SJSA1 (cell line): Measurements from ENCODE around the gene SORBS1. TPM values are rescaled to one million over a fixed set of nuclear protein-coding genes. Genes with fewer than 3 reads are reported as not detected.

Experiments used
- DNase-seq, 2 experiments: peaks; one replicate each; pipeline ENCODE4 v3.0.0-alpha.2; 2015 to 2020; ENCODE audit warnings: low spot score in 2 of 2, low read depth in 1 of 2
- H3K27ac ChIP-seq: fragments of 250-450 bp; sonication (Bioruptor Pico); 2 replicates; pipeline ENCODE4 v1.5.1; 2020; ENCODE audit warnings: mild to moderate bottlenecking, moderate library complexity
- H3K27me3 ChIP-seq: fragments of 250-450 bp; sonication (Bioruptor Pico); replicated peaks from 2 replicates; pipeline ENCODE4 v1.5.1; 2020; ENCODE audit warnings: mild to moderate bottlenecking, moderate library complexity
- H3K36me3 ChIP-seq: fragments of 250-450 bp; sonication (Bioruptor Pico); 2 replicates; pipeline ENCODE4 v1.5.1; 2020; ENCODE audit warnings: mild to moderate bottlenecking
- H3K4me1 ChIP-seq: fragments of 250-450 bp; sonication (Bioruptor Pico); replicated peaks from 2 replicates; pipeline ENCODE4 v1.6.1; 2021; ENCODE audit warnings: mild to moderate bottlenecking
- H3K4me3 ChIP-seq: fragments of 250-450 bp; sonication (Bioruptor Pico); 2 replicates; pipeline ENCODE4 v1.5.1; 2020; ENCODE audit warnings: mild to moderate bottlenecking
- H3K9me3 ChIP-seq: fragments of 250-450 bp; sonication (Bioruptor Pico); replicated peaks from 2 replicates; pipeline ENCODE4 v1.5.1; 2020; ENCODE audit warnings: mild to moderate bottlenecking
- total RNA-seq: library from RNA; depleted of rRNA; stranded (reverse); fragments of >200 nt; shearing (Covaris generic); gene quantifications from 2 replicates; pipeline ENCODE4 v1.2.3, GENCODE V29; 2014

SORBS1 gene
- total RNA-seq, 1 experiment from 2014 or later: 2.9 TPM

DNA sequence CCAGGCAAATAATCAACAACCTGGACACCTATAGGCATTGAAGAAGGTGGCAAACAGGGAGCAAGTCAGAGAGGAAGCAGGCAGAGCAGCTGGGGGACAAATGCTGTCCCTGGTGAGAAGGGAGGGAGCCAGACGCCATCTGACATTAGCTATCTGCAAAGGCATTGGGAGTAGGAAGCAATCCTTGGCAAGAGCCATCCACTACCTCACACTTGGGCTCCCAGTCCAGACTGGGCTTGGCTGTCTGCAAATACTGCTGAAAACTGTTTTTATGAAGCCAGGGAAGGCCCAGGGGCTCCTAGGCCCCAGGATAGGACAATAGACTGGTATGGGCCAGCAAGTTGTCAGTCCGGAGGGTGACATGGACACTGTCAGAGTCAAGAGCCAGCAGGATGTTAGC lies 132.5 kb downstream of the SORBS1 start:
- Histone ChIP-seq H3K9me3 (no peaks in the 10 kb centered on the region), H3K4me1 (no peaks in the 10 kb centered on the region), H3K27me3 (0 out of 2 replicates have a peak, but pooled peaks cover 2% of the 10 kb centered on the region), H3K36me3 (no peaks in the 10 kb centered on the region), H3K4me3 (no peak overlapping the region), H3K27ac (no peak overlapping the region)
- DNase-seq: no peak

DNA sequence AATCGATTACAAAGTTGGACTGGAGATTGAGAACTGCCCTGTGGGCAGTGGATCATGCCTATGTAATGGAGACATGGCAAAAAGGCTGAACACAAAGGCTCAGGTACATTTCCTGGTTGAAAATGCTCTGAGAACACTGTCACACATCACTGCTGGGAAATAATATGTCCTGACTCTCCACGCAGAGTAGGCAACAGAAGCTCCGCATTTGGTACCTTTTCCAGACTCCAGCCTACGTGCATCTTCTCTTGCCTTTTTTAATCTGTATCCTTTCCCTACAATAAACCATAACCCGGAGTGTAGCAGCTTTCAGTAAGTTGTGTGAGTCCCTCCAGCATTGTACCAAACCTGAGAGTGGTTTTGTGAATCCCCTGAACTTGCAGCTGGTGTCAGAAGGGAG lies 134.7 kb downstream of the SORBS1 start:
- no peak for DNase-seq
- no peaks in the 10 kb centered on the region for H3K4me1 ChIP-seq
- H3K27me3 ChIP-seq: peaks cover 2% of the 10 kb centered on the region
- no peaks in the 10 kb centered on the region for H3K9me3 ChIP-seq
- H3K36me3 ChIP-seq: no peaks in the 10 kb centered on the region
- H3K27ac ChIP-seq: no peak overlapping the region
- no peak overlapping the region for H3K4me3 ChIP-seq

DNA sequence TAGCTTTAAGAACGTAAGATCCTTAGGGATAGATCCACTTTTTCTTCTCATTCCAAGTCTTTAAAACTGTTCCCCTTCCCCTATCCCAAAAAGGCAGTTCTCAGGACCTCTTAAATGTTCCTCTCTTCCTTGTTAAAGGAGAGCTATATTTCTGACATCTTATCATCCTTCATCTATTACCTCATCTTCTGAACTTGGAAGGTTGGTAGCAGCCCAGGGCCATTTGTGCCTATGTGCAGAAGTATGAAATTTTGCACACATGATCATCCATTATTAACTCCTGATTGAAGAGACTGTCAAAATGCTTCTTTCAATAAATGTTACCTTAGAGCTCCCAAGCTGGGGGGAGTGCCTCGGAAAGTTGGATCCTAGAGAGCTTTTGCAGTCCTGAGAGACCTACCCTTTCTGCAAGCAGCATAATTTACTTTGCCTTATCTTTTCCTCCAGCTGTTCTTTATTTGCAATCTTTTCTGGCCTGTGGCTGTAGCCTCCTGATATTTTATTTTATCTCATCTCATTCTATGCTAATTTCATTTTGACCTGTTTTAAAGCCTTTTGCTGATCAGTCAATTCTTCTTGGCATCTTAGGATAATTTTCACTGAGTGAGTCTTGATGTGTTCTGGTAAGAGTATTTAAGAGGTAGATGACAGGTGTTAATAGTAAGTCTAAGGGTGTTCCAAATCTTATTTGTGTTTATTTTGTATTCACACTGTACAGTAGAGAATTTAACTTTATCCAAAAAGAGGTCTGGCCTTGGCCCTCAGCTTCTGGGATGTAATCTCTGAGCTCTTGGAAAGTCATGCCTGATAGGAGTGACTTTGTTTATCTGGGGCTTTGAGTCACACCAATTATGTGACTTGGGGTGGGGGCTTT lies 135.3 kb downstream of the SORBS1 start:
- no peak overlapping the region for H3K4me3 ChIP-seq
- H3K36me3 ChIP-seq: no peaks in the 10 kb centered on the region
- H3K27me3 ChIP-seq: peaks cover 2% of the 10 kb centered on the region
- DNase-seq: no peak
- no peaks in the 10 kb centered on the region for H3K4me1 ChIP-seq
- no peak overlapping the region for H3K27ac ChIP-seq
- H3K9me3 ChIP-seq: no peaks in the 10 kb centered on the region

DNA sequence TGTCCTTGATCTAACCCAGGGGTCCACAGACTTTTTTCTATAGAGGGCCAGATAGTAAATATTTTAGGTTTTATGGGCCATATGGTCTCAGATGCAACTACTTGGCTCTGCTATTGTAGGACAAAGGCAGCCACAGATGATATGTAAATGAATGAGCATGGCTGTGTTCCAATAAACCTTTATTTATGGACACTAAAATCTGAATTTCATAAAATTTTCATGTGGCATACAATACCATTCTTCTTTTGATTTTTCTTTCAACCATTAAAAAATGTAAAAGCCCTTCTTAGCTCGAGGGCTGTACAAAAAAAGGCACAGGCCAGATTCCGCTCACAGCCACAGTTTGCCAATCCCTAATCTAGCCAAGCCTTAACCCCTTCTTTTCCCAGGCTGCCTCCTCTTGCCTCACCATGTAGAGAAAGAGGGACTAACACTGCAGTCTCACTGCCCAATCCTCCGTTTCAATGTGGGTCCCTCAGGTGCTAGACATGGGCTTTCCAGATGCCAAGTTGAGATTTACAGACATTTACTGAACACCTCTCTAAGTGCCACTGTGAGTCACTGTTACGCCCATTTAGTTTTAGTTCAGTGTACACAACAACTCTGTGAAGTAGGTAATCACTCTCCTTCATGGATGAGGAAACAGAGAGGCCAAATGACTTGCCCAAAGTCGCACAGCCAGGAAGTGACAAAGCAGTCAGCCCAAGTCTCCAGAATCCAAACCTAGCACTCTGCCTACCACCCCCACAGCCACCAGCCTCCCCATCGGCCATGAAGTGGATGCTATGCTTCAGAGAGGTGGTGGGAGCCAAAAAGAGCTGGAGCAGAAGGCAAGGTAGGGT lies 137.8 kb downstream of the SORBS1 start:
- Histone ChIP-seq H3K9me3 (no peaks in the 10 kb centered on the region), H3K36me3 (no peaks in the 10 kb centered on the region), H3K4me1 (no peaks in the 10 kb centered on the region), H3K4me3 (no peak overlapping the region), H3K27ac (no peak overlapping the region), H3K27me3 (peaks cover 2% of the 10 kb centered on the region)
- no peak for DNase-seq

DNA sequence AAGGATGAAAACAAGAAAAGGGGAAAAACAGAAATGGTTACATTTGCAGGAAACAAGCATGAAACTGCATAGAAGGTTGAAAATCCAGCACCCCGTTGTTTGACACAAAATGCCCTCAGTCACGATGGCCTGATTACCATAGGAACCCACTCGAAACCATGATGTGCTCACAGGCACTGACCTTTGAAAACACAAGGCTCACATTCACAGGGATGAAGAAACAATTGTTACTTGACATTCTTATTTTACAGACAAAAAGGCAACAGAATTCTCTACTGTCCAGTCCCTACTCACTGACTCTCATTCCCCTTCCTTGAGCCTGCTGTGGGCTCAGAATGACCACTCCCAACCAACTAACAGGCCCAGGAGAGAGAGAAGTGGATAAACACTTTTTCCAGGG lies 138.9 kb downstream of the SORBS1 start:
- no peaks in the 10 kb centered on the region for H3K4me1 ChIP-seq
- H3K4me3 ChIP-seq: no peak overlapping the region
- DNase-seq: no peak
- H3K27ac ChIP-seq: no peak overlapping the region
- no peaks in the 10 kb centered on the region; the same call in none of the 2 replicates for H3K27me3 ChIP-seq
- no peaks in the 10 kb centered on the region for H3K9me3 ChIP-seq
- H3K36me3 ChIP-seq: no peaks in the 10 kb centered on the region

DNA sequence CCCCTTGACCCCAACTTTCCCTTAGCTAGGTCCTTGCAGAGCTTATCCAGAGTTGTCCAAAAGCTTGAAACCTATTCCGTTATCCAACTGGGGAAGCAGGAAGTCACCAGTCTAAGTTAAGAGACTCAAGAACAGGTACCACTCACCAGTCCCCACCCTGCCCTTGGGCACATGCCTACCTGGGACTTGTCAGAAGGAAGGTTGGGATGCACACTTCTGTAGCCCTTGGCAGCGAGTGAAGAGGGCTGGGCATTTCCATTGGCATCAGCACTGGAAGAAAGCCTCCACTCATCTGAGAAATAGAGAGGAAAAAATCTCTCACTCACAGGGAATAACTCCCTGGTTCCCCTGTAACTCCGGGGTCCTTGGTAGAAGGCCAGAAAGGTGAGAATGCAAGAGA lies 139.4 kb downstream of the SORBS1 start:
- Histone ChIP-seq H3K27me3 (no peaks in the 10 kb centered on the region; the same call in none of the 2 replicates), H3K27ac (no peak overlapping the region), H3K4me1 (no peaks in the 10 kb centered on the region), H3K36me3 (no peaks in the 10 kb centered on the region), H3K9me3 (no peaks in the 10 kb centered on the region), H3K4me3 (no peak overlapping the region)
- DNase-seq: no peak

DNA sequence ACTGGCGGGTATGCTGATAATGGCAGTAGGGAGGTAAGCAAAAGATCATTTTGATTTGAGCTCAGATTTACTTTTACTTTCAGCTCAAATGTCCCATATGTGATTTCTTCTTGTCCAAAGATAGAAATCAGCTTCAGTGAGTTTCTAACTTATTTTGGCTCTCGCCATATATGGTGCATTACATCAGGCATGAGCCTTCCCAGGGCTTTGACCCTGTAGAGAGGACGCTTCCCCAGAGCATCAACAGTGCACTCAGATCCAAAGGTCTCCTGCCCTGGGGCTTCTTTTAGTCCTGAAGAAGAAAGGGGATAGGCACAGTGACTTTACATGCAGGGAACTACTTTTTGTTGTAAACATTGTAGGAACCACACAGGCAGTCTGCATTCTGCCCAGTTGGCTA lies 141.8 kb downstream of the SORBS1 start:
- DNase-seq: no peak
- H3K27me3 ChIP-seq: peaks cover 6% of the 10 kb centered on the region
- H3K36me3 ChIP-seq: no peaks in the 10 kb centered on the region
- no peak overlapping the region for H3K27ac ChIP-seq
- no peaks in the 10 kb centered on the region for H3K9me3 ChIP-seq
- no peak overlapping the region for H3K4me3 ChIP-seq
- no peaks in the 10 kb centered on the region for H3K4me1 ChIP-seq

DNA sequence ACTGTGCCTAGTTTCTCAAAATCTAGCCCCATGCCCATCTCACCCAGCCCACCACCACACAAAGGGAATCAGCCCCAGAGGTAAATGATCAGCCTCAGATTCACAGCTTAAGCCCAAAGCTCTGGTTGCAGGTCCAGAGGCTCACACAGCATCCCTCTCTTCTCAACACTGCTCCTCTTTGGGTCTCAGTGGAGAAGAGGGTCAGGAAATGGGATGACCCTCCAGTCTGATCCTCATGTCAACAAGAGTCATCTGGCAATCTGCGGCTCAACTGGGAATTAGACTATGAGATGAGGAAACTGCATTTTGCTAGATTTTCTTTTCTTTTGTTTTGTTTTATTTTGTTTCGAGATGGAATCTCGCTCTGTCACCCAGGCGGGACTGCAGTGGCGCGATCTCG lies 144.2 kb downstream of the SORBS1 start:
- Histone ChIP-seq H3K27ac (no peak overlapping the region), H3K9me3 (no peaks in the 10 kb centered on the region), H3K4me3 (no peak overlapping the region), H3K4me1 (no peaks in the 10 kb centered on the region), H3K36me3 (no peaks in the 10 kb centered on the region), H3K27me3 (peaks cover 6% of the 10 kb centered on the region)
- DNase-seq: no peak

DNA sequence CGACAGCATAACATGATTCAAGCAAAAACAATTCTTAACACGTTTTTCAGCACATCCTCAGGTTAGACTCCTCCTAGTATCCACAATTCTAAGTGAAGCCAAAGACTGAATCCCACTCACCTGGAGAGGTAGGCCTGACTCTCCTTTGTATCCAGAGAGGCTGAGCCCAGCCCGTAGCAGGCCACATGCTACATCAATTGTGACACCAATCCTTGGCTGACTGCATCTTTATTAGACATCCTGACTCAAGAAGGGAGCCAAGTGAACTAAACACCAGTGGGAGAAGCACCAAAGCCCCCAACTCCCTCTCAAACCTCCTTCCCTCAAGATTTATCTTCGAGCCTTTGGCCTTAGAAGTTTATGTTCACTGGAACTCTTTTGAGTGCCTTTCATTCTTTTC lies 144.9 kb downstream of the SORBS1 start:
- Histone ChIP-seq H3K27ac (no peak overlapping the region), H3K4me3 (no peak overlapping the region), H3K4me1 (no peaks in the 10 kb centered on the region), H3K36me3 (no peaks in the 10 kb centered on the region), H3K27me3 (peaks cover 6% of the 10 kb centered on the region; the same call in 1 of the 2 replicates), H3K9me3 (no peaks in the 10 kb centered on the region)
- no peak for DNase-seq

DNA sequence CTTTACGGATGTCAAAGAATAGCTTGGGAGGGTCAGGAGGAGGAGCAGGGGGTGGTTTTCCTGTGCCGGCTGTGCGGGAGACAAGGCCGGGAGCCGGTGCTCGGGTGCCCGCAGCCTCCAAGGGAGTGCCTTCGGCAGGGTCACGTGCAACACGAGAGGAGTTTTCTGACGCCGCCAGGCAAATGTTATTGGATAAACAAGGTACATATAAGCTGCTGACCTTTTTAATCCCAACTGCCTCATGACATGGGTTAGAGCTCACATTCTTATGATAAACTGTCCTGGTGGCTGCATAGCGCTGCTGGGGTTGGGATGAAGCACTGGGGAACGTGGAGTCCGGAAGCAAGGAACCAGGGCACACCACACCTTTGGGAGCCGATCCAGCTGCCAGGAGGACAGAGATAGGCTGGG lies 145.5 kb downstream of the SORBS1 start:
- no peaks in the 10 kb centered on the region for H3K4me1 ChIP-seq
- no peak overlapping the region for H3K27ac ChIP-seq
- peaks cover 6% of the 10 kb centered on the region; the same call in 1 of the 2 replicates for H3K27me3 ChIP-seq
- H3K36me3 ChIP-seq: no peaks in the 10 kb centered on the region
- H3K9me3 ChIP-seq: no peaks in the 10 kb centered on the region
- H3K4me3 ChIP-seq: no peak overlapping the region
- no peak for DNase-seq

DNA sequence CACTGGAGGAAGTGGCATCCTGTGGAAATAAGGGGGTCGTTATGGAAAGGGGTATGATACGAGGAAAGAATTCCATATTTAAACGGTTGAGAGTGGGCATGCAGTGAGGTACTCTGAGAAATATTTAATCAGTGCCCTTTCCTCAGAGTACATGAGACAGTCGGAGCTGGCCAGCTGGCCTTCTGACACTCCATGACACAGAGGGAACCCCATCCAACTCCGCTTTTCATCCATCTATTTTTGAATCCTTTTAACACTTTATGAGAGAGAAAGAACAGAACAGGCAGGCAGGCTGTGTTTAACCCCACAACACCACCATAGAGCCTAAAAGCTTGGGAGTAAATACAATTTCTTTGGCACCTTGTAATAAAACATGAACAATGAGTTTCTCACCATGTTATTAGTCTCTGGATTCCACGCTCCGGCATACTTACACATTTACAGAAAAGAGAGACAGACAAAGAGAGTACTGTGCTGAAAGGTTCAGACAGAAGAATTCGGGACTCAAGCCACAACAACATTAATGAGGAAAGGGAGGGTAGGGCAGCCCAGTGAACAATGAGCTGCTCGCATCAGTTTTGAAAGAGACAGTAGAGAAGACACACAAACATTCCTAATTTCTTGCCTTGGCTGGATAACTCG lies 146.2 kb downstream of the SORBS1 start:
- H3K9me3 ChIP-seq: no peaks in the 10 kb centered on the region
- no peak overlapping the region for H3K4me3 ChIP-seq
- H3K4me1 ChIP-seq: no peaks in the 10 kb centered on the region
- no peak overlapping the region for H3K27ac ChIP-seq
- no peaks in the 10 kb centered on the region for H3K36me3 ChIP-seq
- peaks cover 6% of the 10 kb centered on the region; the same call in 1 of the 2 replicates for H3K27me3 ChIP-seq
- no peak for DNase-seq

DNA sequence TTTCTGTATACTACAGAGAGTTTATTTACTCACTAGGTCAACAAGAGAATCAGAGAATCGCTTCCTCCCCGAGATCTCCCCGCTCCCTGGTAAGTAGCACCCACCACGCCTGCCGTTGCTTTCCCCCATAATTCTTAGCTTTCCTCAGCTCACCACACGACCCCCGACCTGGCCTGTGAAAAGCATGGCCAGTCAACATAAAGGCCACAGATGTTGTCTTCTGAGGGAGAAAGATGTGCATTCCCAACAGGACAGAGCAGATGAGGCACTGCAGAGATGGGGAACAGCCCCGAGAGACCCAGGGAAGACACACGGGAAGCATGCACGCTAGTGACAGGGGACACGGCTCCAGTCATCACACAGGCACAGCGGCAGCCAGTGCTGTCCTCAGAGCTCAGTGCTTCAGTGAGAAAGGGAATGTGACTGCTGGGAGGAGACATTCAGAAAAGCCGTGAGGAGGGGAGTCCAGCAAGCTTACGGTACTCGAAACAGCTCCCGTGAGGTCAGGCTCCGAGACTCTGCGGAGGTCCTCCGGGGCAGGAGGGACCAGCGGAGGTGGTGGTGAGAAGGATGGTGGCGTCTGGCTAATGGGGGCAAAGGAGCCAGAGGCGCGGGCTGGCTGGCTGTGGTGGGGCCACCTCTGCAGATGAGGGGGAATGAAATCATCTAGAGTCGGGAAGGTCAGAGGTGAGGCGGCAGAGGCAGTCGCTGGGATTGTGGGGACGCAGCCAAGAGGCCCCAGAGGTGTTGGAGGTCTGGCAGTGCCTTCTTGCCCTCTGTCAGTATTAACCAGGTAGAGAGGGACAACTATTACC lies 146.9 kb downstream of the SORBS1 start:
- no peak overlapping the region for H3K4me3 ChIP-seq

DNA sequence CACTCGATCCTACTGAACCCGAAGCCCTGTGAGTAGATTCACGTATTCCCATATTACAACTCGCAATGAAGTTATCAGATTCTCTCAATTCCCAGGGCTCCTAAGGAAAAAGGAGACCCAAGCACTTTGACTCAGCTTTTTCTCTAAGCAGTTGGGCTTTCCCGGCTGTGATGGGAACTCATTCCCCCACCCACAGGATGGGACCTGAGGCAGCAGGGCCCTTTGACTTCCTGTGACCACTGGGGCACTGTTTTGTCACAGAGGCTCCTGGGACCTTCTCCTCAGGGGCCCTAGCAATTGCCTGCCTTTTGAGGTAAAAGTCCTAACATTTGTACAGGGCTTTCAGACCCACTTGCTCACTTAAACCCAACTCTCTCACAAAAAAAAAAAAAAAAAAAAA lies 147.6 kb downstream of the SORBS1 start:
- H3K4me1 ChIP-seq: no peaks in the 10 kb centered on the region
- no peak for DNase-seq
- H3K36me3 ChIP-seq: no peaks in the 10 kb centered on the region
- peaks cover 6% of the 10 kb centered on the region; the same call in 1 of the 2 replicates for H3K27me3 ChIP-seq
- no peaks in the 10 kb centered on the region for H3K9me3 ChIP-seq
- no peak overlapping the region for H3K27ac ChIP-seq
- no peak overlapping the region for H3K4me3 ChIP-seq

More for the DNA sequence above, 146.9 kb downstream of the SORBS1 start:
- Histone ChIP-seq H3K27ac (no peak overlapping the region), H3K4me1 (no peaks in the 10 kb centered on the region), H3K27me3 (peaks cover 6% of the 10 kb centered on the region; the same call in 1 of the 2 replicates), H3K9me3 (no peaks in the 10 kb centered on the region), H3K36me3 (no peaks in the 10 kb centered on the region)
- no peak for DNase-seq
